Glutamatergic neuron (in vitro differentiated cells): ENCODE measurements around the gene CRYZL1. TPM values are rescaled to one million over a fixed set of nuclear protein-coding genes. Genes with fewer than 3 reads are reported as not detected.
A peak's percentile ranks its signal among the peaks of the same experiment; 100 is the strongest.
"Not testable (repeated sequence)": the region's sequence is repeated elsewhere in the genome, so short reads cannot be mapped to it uniquely, and the experiment has no call there.

ENCODE experiments used
- DNase-seq: peaks from one replicate; pipeline ENCODE4 v3.0.0; 2022
- H3K27ac Mint-ChIP-seq: one replicate; pipeline ENCODE4 v1.8.0; 2020; ENCODE audit warnings: mild to moderate bottlenecking, mixed read lengths, inconsistent platforms; ENCODE audit not compliant: unreplicated experiment
- H3K27me3 Mint-ChIP-seq: one replicate; pipeline ENCODE4 v1.8.0; 2020; ENCODE audit warnings: mild to moderate bottlenecking, moderate library complexity, mixed read lengths, inconsistent platforms; ENCODE audit not compliant: unreplicated experiment
- H3K36me3 Mint-ChIP-seq: one replicate; pipeline ENCODE4 v1.8.0; 2020; ENCODE audit warnings: mild to moderate bottlenecking, mixed read lengths, inconsistent platforms; ENCODE audit not compliant: unreplicated experiment
- H3K4me1 Mint-ChIP-seq: one replicate; pipeline ENCODE4 v1.8.0; 2020; ENCODE audit warnings: mild to moderate bottlenecking, low read depth, mixed read lengths, inconsistent platforms; ENCODE audit not compliant: unreplicated experiment
- H3K4me3 Mint-ChIP-seq: one replicate; pipeline ENCODE4 v1.8.0; 2020; ENCODE audit warnings: mild to moderate bottlenecking, mixed read lengths, inconsistent platforms; ENCODE audit not compliant: unreplicated experiment
- H3K9me3 Mint-ChIP-seq: one replicate; pipeline ENCODE4 v1.8.0; 2020; ENCODE audit warnings: mild to moderate bottlenecking, moderate library complexity, mixed read lengths, inconsistent platforms; ENCODE audit not compliant: unreplicated experiment
- total RNA-seq: library from RNA; stranded (reverse); fragmentation: NEBNext Ultra II Directional; extraction: Animal tissue kit (Norgen Biotek cat#: 25700); gene quantifications from one replicate; pipeline ENCODE4 v1.2.1, GENCODE V29; 2021; ENCODE audit not compliant: unreplicated experiment
- TF ChIP-seq, protein P1 (sequence below): fragments of 200-600 bp; sonication (generic); IDR thresholded peaks from one replicate; pipeline ENCODE4 v1.5.0; 2021; ENCODE audit not compliant: partially characterized antibody, unreplicated experiment

Gene CRYZL1
- total RNA-seq, 1 donor from 2014 or later, result 50.3 TPM

DNA sequence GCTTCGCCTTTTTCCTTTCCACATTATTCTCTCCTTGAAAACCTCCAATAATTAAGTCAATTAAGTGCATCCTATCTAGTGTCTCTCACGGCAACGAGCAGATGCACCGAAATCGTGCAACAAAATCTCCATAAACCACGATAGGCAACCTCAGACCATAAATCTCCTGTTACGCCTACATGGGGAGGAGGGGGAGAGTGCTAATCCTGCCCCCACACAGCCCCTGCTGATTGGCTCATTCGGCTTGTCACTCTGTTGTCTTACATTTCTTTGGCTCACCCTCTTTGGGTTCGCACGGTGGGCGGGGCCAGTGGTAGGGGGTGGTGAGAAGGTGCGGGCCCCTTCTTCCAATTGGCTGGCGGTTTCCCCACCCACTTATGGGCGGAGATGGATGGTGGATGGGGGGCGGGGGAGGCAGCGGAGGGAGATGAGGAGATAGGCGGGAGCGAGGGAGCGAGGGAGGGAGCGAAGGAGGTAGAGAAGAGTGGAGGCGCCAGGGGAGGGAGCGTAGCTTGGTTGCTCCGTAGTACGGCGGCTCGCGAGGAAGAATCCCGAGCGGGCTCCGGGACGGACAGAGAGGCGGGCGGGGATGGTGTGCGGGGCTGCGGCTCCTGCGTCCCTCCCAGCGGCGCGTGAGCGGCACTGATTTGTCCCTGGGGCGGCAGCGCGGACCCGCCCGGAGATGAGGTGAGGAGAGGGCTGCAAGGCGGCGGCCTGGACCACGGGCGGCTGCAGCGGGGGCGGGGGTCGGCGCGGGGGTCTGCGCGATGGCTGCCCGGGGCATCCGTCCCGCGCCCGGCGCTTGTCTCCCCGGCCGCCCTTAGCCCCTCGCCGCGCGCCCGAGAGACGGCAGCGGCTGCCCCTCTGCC lies 720 bp upstream of the CRYZL1 start, which contains the start of gene ITSN1:
Gene ITSN1 (plus strand): TSS at position 475 of the 869 bp plus-strand sequence. CDS start 76,328 bp downstream, outside the sequence.
- TF ChIP-seq, protein P1, sequence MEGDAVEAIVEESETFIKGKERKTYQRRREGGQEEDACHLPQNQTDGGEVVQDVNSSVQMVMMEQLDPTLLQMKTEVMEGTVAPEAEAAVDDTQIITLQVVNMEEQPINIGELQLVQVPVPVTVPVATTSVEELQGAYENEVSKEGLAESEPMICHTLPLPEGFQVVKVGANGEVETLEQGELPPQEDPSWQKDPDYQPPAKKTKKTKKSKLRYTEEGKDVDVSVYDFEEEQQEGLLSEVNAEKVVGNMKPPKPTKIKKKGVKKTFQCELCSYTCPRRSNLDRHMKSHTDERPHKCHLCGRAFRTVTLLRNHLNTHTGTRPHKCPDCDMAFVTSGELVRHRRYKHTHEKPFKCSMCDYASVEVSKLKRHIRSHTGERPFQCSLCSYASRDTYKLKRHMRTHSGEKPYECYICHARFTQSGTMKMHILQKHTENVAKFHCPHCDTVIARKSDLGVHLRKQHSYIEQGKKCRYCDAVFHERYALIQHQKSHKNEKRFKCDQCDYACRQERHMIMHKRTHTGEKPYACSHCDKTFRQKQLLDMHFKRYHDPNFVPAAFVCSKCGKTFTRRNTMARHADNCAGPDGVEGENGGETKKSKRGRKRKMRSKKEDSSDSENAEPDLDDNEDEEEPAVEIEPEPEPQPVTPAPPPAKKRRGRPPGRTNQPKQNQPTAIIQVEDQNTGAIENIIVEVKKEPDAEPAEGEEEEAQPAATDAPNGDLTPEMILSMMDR, result no peak
- DNase-seq, result peak; percentile 100
- peak within 1 kb of the TSS; percentile 97 for H3K4me3 Mint-ChIP-seq
- H3K27me3 Mint-ChIP-seq, result peaks cover 3% of the 10 kb centered on the region
- peaks cover 10% of the 10 kb centered on the region for H3K4me1 Mint-ChIP-seq
- H3K36me3 Mint-ChIP-seq, result no peaks in the 10 kb centered on the region
- H3K9me3 Mint-ChIP-seq, result peaks cover 10% of the 10 kb centered on the region
- H3K27ac Mint-ChIP-seq, result peak within 1 kb of the TSS; percentile 95

DNA sequence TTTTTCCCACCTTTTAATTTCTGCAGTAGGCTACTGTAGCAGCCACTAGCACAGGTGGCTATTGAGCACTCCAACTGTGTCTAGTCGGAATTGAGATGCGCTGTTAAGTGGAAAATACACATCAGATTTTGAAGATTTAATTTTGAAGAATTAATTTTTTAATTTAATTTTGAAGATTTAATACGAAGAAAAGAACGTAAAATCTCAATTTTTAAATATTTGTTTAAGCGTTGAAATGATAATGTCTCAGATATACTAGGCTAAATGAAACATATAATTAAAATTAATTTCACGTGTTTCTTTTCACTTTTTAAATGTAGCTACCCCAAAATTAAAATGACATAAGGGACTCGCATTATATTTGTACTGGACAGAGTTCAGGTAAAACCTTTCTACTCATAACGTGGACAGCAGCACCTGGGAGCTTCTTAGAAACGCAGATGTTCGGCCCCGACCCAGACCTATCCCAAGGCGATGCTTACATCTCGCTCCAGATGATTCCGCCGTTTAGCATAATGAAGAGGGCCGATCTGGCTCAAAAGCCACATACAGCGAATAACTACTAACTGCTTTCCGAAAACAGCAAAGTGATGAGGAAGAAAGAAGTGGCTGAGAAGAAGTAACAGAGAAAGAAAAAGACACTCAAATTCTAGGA lies 717 bp downstream of the CRYZL1 start:
- Mint-ChIP-seq H3K9me3 (peaks cover 10% of the 10 kb centered on the region), H3K4me1 (peaks cover 10% of the 10 kb centered on the region), H3K27me3 (peaks cover 3% of the 10 kb centered on the region), H3K4me3 (peak overlapping the region; percentile 94), H3K36me3 (no peaks in the 10 kb centered on the region), H3K27ac (peak overlapping the region; percentile 94)
- TF ChIP-seq, protein P1, result no peak
- DNase-seq, result peak; percentile 39

DNA sequence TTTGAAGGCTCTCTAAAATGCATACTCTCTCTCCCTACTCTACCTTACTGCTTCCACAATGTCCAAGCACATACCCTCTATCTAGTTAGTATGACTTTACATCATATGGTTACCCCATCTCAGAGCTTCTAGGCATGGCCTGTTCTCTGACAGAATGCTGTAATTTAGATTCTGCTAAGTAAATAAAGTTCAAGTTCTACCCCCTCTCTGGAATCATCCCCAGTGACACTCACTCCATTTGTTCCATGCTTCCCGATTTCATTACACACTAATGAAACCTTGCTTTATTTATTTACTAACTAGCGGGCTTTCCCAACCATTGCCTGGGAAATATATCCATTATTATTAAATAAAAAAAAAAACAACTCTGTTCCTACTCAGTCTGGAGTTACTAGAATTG lies 7.3 kb downstream of the CRYZL1 start:
- no peaks in the 10 kb centered on the region for H3K27me3 Mint-ChIP-seq
- TF ChIP-seq, protein P1, result no peak
- H3K36me3 Mint-ChIP-seq, result peaks cover 14% of the 10 kb centered on the region
- H3K27ac Mint-ChIP-seq, result no peak overlapping the region
- H3K4me3 Mint-ChIP-seq, result no peak overlapping the region
- peaks cover 1% of the 10 kb centered on the region for H3K9me3 Mint-ChIP-seq
- no peaks in the 10 kb centered on the region for H3K4me1 Mint-ChIP-seq
- DNase-seq, result no peak

DNA sequence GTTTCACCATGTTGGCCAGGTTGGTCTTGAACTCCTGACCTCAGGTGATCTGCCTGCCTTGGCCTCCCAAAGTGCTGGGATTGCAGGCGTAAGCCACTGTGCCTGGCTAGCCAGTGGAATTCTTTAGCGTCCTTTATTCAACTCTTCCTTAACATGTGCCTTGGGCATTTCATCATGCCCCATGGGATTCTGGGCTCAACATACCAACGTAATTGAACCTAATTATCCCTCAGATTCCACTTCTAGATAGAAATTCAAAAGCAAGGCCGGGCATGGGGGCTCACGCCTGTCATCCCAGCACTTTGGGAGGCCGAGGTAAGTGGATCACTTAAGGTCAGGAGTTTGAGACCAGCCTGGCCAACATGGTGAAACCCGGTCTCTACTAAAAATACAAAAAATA lies 15.4 kb downstream of the CRYZL1 start:
- H3K27me3 Mint-ChIP-seq, DNase-seq, H3K4me3 Mint-ChIP-seq, H3K9me3 Mint-ChIP-seq, H3K4me1 Mint-ChIP-seq, H3K27ac Mint-ChIP-seq: not testable (repeated sequence)
- H3K36me3 Mint-ChIP-seq, result peaks cover 14% of the 10 kb centered on the region

DNA sequence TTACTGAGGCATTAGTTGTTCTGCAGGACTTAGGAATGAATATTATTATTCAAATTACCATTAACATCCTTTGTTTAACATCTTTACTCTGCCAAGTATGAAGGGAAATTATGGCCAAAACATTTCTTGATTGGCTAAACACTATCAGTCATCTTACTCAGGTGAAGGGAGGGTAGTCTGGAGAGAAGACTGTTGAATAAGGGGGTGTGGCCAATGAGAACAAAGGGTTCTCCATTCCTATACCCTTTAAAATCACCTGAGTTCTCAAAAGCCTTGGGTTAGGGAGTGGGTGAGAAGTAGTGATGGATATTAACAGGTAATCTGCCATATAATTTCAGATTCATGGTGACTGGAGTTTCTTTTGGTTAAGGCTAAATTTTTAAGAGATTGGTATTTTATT lies 19.3 kb downstream of the CRYZL1 start:
- Mint-ChIP-seq H3K27me3 (no peaks in the 10 kb centered on the region), H3K4me3 (no peak overlapping the region), H3K27ac (no peak overlapping the region), H3K4me1 (no peaks in the 10 kb centered on the region), H3K9me3 (no peaks in the 10 kb centered on the region), H3K36me3 (no peaks in the 10 kb centered on the region)
- no peak for DNase-seq
- TF ChIP-seq, protein P1, result no peak
